ENCODE measurements around the gene CAMK2D.

DNA sequence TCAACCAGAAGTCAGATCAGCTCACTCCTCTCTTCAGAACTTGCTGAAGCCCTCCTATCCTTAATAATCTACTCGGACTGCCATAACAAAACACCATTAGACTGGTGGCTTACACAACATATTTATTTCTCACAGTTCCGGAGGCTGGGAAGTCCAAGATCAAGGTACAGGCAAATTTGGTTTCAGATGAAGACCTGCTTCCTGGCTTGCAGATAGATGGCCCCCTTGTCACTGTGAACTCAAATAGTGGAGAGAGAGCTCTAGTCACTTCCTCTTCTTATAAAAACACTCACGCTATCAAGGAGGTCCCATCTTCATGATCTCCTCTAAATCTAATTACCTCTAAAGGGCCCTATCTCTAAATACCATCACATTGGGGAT, 125.1 kb downstream of the CAMK2D start:
- TF ChIP-seq POLR2AphosphoS5 (IDR thresholded peaks at IDR 0.05; ENCODE audit: borderline replicate concordance, low read depth, low read length) (no peak), EZH2 (IDR thresholded peaks at IDR 0.05) (no peak)
